Epithelial cell of proximal tubule (primary cell): ENCODE results near the gene FMO3. TPM values are rescaled to one million over a fixed set of nuclear protein-coding genes. Genes with fewer than 3 reads are reported as not detected.

ENCODE experiments used
- DNase-seq: peaks from one replicate; pipeline ENCODE4 v3.0.0-alpha.2; 2011; ENCODE audit warnings: low read depth
- H3K4me3 ChIP-seq: 2 replicates; pipeline ENCODE4 v1.5.1; 2011; ENCODE audit warnings: low read depth, mild to moderate bottlenecking, low read length
- total RNA-seq: library from RNA; depleted of rRNA; stranded (reverse); fragments of >200 nt; gene quantifications from 2 replicates; pipeline ENCODE4 v1.2.3, GENCODE V29; 2015
- TF ChIP-seq, protein P1 (sequence below): conservative IDR thresholded peaks from 2 replicates; pipeline ENCODE4 v1.5.1; 2012; ENCODE audit warnings: low read depth, mild to moderate bottlenecking, low read length

The FMO3 gene
- total RNA-seq, 1 donor from 2014 or later, result not detected

DNA sequence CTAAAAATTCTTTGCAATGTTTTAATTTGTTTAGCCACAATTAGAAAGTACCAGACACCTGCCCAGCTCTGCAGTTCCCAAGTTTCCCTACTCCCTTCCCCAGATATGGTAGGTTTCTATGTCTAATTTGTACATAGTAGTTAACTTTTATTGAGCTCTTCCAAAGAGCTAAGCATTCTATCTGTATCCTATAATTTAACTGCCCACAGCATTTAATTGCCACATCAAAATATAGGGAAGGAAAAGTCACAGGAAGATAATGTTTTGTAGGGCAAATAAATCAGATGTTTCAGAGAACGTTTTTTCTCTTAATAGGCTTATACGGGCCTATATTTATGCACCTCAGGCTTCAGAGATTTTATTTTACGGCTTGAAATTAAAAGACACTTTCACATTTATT lies 15.7 kb upstream of the FMO3 start:
- H3K4me3 ChIP-seq, result no peak overlapping the region
- no peak for DNase-seq

DNA sequence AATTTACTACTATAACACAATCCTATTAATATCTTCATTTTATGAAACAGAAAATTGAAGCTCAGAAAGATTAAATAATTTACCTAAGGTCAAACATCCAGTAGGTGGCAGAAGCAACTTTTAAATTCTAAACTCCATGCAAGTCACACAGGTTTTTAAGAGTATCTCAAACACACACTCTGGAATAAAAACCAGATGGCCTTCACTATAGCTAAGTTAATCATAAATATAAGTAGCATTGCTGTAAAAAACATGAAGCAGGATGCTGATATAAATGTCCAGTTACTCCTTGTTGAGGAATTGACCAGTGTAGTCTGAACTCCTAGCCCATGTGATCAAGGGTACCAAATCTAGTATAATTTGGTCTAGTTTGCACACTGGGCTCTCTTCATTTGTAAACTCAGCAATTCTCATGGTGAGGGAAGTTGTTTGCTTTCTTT lies 9.4 kb upstream of the FMO3 start:
- no peak overlapping the region for H3K4me3 ChIP-seq
- peak; percentile 12 for DNase-seq
- TF ChIP-seq, protein P1, sequence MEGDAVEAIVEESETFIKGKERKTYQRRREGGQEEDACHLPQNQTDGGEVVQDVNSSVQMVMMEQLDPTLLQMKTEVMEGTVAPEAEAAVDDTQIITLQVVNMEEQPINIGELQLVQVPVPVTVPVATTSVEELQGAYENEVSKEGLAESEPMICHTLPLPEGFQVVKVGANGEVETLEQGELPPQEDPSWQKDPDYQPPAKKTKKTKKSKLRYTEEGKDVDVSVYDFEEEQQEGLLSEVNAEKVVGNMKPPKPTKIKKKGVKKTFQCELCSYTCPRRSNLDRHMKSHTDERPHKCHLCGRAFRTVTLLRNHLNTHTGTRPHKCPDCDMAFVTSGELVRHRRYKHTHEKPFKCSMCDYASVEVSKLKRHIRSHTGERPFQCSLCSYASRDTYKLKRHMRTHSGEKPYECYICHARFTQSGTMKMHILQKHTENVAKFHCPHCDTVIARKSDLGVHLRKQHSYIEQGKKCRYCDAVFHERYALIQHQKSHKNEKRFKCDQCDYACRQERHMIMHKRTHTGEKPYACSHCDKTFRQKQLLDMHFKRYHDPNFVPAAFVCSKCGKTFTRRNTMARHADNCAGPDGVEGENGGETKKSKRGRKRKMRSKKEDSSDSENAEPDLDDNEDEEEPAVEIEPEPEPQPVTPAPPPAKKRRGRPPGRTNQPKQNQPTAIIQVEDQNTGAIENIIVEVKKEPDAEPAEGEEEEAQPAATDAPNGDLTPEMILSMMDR, result peak; percentile 53

More for the DNA sequence above, 15.7 kb upstream of the FMO3 start:
- TF ChIP-seq, protein P1, result no peak

DNA sequence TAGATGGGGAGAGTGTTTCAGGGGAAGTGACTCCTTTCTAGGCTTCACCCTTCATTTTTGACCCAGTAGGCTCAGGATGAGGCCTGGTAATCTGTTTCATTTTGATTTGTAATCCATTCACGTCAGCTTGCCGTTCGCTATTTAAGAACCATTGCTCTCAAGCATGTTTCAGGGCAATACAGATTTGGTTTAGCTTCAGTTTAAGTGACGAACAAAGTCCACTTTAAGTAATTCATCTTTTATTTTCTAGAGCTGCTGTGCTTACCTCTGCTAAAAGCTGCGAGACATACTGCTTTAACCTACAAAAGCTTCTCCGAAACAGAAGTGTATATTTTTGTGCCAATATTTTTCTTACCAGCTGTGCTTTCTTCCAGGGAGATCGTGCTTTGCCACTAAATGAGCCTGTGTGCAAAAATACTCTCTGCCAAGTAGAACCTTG lies 8.9 kb upstream of the FMO3 start:
- DNase-seq, result no peak
- no peak overlapping the region for H3K4me3 ChIP-seq
- TF ChIP-seq, protein P1, result no peak

DNA sequence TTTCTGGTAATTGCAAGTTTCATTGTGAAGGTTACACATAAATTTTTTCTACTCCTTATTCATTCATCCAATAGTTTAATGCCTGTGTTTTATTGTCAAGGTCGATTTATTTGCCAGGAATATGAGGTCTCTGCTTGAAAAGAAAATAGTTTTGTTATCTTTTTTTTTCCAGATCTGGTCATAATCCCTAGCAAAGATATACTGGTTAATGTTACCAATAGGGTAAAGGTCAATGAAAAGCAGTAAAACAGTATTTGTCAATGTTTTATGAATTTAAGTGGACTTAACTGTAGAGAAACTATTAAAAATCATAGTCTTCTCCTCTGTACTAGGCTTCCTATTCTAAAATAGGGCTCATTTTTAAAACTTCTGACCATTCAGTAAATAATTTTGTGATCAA lies 8.1 kb upstream of the FMO3 start:
- no peak for DNase-seq
- TF ChIP-seq, protein P1, result no peak
- no peak overlapping the region for H3K4me3 ChIP-seq

DNA sequence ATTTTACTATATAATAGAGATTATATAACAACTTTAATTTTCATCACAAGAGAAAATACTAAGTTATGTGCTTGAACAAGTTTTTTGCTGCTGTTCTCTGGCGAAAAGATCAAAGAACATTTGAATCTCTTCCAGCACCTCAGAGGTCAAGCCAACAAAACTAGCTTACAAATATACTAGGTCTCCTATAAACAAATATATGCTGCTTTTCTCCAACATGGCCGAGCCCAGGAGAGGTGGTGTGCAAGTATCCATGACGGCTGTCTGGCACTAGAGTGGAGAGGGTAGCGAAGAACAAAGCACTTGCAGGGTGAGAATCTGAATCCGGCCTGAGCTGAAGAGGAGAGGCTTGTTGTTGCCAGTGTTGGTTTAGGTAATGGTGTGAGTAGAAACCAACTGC lies 7.5 kb upstream of the FMO3 start:
- no peak for DNase-seq
- TF ChIP-seq, protein P1, result no peak
- H3K4me3 ChIP-seq, result no peak overlapping the region

DNA sequence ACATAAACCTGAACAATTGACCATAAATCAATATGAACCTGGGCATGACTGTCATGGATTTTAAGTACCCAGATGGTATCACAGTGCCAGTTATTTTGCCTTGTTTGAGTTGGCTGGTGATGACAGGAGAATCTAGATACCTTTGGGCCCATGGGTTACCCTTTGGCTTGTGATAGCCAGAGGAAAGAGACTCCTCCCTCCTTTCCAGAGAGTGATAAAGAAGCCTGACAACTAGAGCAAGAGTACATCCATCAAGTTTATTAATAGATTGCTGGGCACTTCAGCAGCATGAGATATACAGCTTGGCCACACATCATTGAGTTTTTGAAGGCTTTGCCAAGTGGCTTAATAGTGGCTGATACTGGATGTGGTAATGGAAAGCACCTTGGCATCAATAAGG lies 6.6 kb upstream of the FMO3 start:
- no peak overlapping the region for H3K4me3 ChIP-seq
- TF ChIP-seq, protein P1, result no peak
- no peak for DNase-seq

DNA sequence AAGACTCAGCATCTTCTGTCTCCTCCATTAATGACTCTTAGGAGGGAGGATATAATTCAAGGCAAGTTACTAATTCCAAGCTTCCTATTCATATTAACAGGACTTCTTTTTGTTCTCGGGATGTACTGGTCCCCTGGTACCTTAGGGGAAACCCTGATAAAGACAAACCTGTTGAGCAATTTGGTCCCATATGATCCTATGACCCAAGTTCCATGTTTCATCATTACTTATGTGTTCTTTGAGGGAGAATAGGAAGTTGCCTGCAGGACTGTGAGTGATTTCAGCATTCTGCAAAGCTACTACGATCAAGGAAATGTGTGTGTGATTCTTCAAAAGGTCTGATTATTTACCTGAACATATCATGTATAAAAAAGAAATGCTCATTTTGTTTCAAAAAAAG lies 5.8 kb upstream of the FMO3 start:
- no peak overlapping the region for H3K4me3 ChIP-seq
- DNase-seq, result no peak
- TF ChIP-seq, protein P1, result no peak
